B cell (primary cell): ENCODE results near the gene FSIP1. TPM values are rescaled to one million over a fixed set of nuclear protein-coding genes. Genes with fewer than 3 reads are reported as not detected.

Experiments
- ATAC-seq: fragments of 200-7000 bp; cut with Tn5 transposase; one replicate; pipeline ENCODE4 v1.10.0; 2021; ENCODE audit warnings: low read depth, mild to moderate bottlenecking, moderate number of reproducible peaks, moderate library complexity
- CTCF ChIA-PET: fragments of 350-600 bp; sonication (Branson Sonifier 250); formaldehyde crosslinking; loops from one replicate; lab custom pipeline; 2021; ENCODE audit warnings: antibody characterized with exemption, inconsistent platforms; lab: Charles Lee
- POLR2A ChIA-PET: fragments of 350-600 bp; sonication (Branson Sonifier 250); formaldehyde crosslinking; loops from one replicate; lab custom pipeline; 2021; ENCODE audit warnings: antibody characterized with exemption; lab: Charles Lee
- DNase-seq: peaks from one replicate; pipeline ENCODE4 v3.0.0; 2013
- H2AFZ ChIP-seq: 2 replicates; pipeline ENCODE4 v1.6.1; 2012; ENCODE audit warnings: mild to moderate bottlenecking, low read depth, low read length; ENCODE audit not compliant: insufficient read depth, poor library complexity, severe bottlenecking
- H3K27ac ChIP-seq, 2 donors: 1 replicate in 1 of 2; 2 replicates in 1 of 2; pipeline ENCODE4 v1.5.1; 2012 to 2013; ENCODE audit warnings: low read length in 2 of 2, mild to moderate bottlenecking in 2 of 2, moderate library complexity in 1 of 2
- H3K27me3 ChIP-seq, 4 experiments: fragments of 200-600 bp in 1 of 4; sonication (generic) in 1 of 4; replicated peaks in 1 of 4; 1 replicate in 2 of 4; 2 replicates in 2 of 4; pipeline versions ENCODE4 v1.6.1 to v1.7.0; 2013 to 2016; ENCODE audit warnings: low read length in 3 of 4, mild to moderate bottlenecking in 2 of 4, mixed read lengths in 1 of 4, moderate library complexity in 1 of 4; ENCODE audit not compliant: insufficient read depth in 4 of 4, control insufficient read depth in 3 of 4; ENCODE audit errors: control extremely low read depth in 1 of 4
- H3K36me3 ChIP-seq, 2 experiments: replicated peaks in 1 of 2; 1 replicate in 1 of 2; 2 replicates in 1 of 2; pipeline versions ENCODE4 v1.6.1 to v1.7.1; 2013; ENCODE audit warnings: low read length in 1 of 2; ENCODE audit not compliant: insufficient read depth in 2 of 2, control insufficient read depth in 1 of 2; ENCODE audit errors: control extremely low read depth in 1 of 2, extremely low read depth in 1 of 2
- H3K4me1 ChIP-seq, 2 donors: fragments of 200-600 bp in 1 of 2; sonication (generic) in 1 of 2; 1 replicate in 1 of 2; 2 replicates in 1 of 2; pipeline versions ENCODE4 v1.5.1 to v1.6.1; 2013 to 2017; ENCODE audit warnings: low read length in 2 of 2; ENCODE audit not compliant: control insufficient read depth in 2 of 2, insufficient read depth in 2 of 2
- H3K4me2 ChIP-seq: replicated peaks from 2 replicates; pipeline ENCODE3; 2012; ENCODE audit warnings: mild to moderate bottlenecking, low read depth, low read length; ENCODE audit not compliant: poor library complexity, severe bottlenecking
- H3K4me3 ChIP-seq, 5 experiments: fragments of 200-600 bp in 1 of 5; sonication (generic) in 1 of 5; 1 replicate in 3 of 5; 2 replicates in 2 of 5; pipeline versions ENCODE4 v1.5.1 to v1.7.0; 2011 to 2016; ENCODE audit warnings: low read length in 4 of 5, mild to moderate bottlenecking in 4 of 5, low read depth in 2 of 5, control low read depth in 1 of 5, moderate library complexity in 1 of 5; ENCODE audit not compliant: insufficient read depth in 1 of 5; ENCODE audit errors: control extremely low read depth in 1 of 5, extremely low read depth in 1 of 5
- H3K79me2 ChIP-seq: fragments of 200-600 bp; sonication (generic); one replicate; pipeline ENCODE4 v1.6.0; 2016; ENCODE audit warnings: low read length; ENCODE audit not compliant: control insufficient read depth, insufficient read depth
- H3K9ac ChIP-seq: fragments of 200-600 bp; sonication (generic); 2 replicates; pipeline ENCODE4 v1.6.1; 2017; ENCODE audit warnings: mild to moderate bottlenecking, low read length, moderate library complexity
- H3K9me3 ChIP-seq, 3 donors: one replicate each; pipeline versions ENCODE4 v1.6.1 to v1.7.1; 2013; ENCODE audit warnings: low read length in 2 of 3; ENCODE audit not compliant: control insufficient read depth in 2 of 3, insufficient read depth in 1 of 3; ENCODE audit errors: control extremely low read depth in 1 of 3
- H4K20me1 ChIP-seq: 2 replicates; pipeline ENCODE4 v1.6.0; 2012; ENCODE audit warnings: mild to moderate bottlenecking, low read length; ENCODE audit not compliant: insufficient read depth, control insufficient read depth, poor library complexity, severe bottlenecking
- H3K27ac Mint-ChIP-seq: one replicate; pipeline ENCODE4 v1.8.0; 2021; ENCODE audit warnings: mixed read lengths
- H3K27me3 Mint-ChIP-seq: one replicate; pipeline ENCODE4 v1.8.0; 2021; ENCODE audit warnings: mixed read lengths
- H3K4me1 Mint-ChIP-seq: one replicate; pipeline ENCODE4 v1.8.0; 2021; ENCODE audit warnings: mixed read lengths
- H3K4me3 Mint-ChIP-seq: one replicate; pipeline ENCODE4 v1.8.0; 2021; ENCODE audit warnings: mixed read lengths
- H3K9me3 Mint-ChIP-seq: one replicate; pipeline ENCODE4 v1.8.0; 2022; ENCODE audit warnings: mixed read lengths; ENCODE audit not compliant: insufficient read depth
- EZH2 ChIP-seq: IDR thresholded peaks from 2 replicates; pipeline ENCODE4 v1.6.1; 2012; ENCODE audit warnings: borderline replicate concordance, low read depth, mild to moderate bottlenecking, moderate library complexity, low read length; ENCODE audit not compliant: insufficient read depth, poor library complexity, severe bottlenecking
- WGBS: methylation state at CpG from one replicate; pipeline ENCODE4 v1.1.5; 2013; ENCODE audit warnings: missing lambda C conversion rate; ENCODE audit not compliant: insufficient coverage; 5-methylcytosine and 5-hydroxymethylcytosine counted together
- intact Hi-C: fragments of 100-400 bp; cut with micrococcal nuclease; formaldehyde crosslinking; loops from one replicate; pipeline ENCODE4 v1.10.0; 2022
- polyA plus RNA-seq: library from polyadenylated mRNA; depleted of rRNA; stranded (reverse); fragments of >200 nt; gene quantifications from 2 replicates; pipeline ENCODE4 v1.2.3, GENCODE V29; 2012
- total RNA-seq, 2 donors: library from RNA; stranded (reverse); fragments of 120-200 nt in 1 of 2; gene quantifications; 1 replicate in 1 of 2; 2 replicates in 1 of 2; pipeline versions ENCODE4 v1.2.3 to v1.2.4, GENCODE V29; 2013 to 2022
- TF ChIP-seq, protein P1 (sequence below): fragments of 200-600 bp; IDR thresholded peaks from one replicate; pipeline ENCODE4 v1.8.0; 2022; ENCODE audit warnings: antibody characterized with exemption, mild to moderate bottlenecking

FSIP1 gene
- total and polyA plus RNA-seq, 2 donors (not counting 1 experiment from before 2014, with no cell fraction given): 0.19 to 0.49 TPM

DNA sequence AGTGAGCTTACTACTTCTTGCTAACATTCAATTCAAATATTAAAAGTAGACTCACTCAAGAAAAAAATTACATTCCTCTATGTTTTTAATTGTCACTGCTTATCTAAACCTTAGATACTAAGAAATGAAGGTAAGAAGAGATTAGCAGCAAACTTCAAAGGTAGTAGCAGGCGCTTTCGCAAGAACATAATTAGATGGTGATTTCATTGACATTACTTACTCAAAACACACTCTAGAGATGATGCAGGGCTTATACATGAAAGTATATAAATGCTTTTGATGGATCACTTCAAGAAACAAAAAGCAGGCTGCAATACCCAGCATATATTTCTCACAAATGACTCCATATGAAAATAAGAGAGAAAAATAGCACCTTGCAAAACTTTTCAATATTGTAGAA lies 86.8 kb downstream of the FSIP1 start:
- Histone ChIP-seq H3K4me1 (no peaks in the 10 kb centered on the region), H3K27ac (no peak overlapping the region), H3K27me3 (no peaks in the 10 kb centered on the region), H3K4me3 (no peak overlapping the region), H3K9ac (no peak overlapping the region), H3K36me3 (no peaks in the 10 kb centered on the region), H3K4me2 (no peak overlapping the region), H3K9me3 (no peaks in the 10 kb centered on the region), H2AFZ (no peak overlapping the region), H4K20me1 (no peaks in the 10 kb centered on the region), H3K79me2 (no peaks in the 10 kb centered on the region)
- no peaks in the 10 kb centered on the region for H3K4me1 Mint-ChIP-seq
- H3K4me3 Mint-ChIP-seq: no peak overlapping the region
- peaks cover 24% of the 10 kb centered on the region for H3K27me3 Mint-ChIP-seq
- TF ChIP-seq, protein P1, sequence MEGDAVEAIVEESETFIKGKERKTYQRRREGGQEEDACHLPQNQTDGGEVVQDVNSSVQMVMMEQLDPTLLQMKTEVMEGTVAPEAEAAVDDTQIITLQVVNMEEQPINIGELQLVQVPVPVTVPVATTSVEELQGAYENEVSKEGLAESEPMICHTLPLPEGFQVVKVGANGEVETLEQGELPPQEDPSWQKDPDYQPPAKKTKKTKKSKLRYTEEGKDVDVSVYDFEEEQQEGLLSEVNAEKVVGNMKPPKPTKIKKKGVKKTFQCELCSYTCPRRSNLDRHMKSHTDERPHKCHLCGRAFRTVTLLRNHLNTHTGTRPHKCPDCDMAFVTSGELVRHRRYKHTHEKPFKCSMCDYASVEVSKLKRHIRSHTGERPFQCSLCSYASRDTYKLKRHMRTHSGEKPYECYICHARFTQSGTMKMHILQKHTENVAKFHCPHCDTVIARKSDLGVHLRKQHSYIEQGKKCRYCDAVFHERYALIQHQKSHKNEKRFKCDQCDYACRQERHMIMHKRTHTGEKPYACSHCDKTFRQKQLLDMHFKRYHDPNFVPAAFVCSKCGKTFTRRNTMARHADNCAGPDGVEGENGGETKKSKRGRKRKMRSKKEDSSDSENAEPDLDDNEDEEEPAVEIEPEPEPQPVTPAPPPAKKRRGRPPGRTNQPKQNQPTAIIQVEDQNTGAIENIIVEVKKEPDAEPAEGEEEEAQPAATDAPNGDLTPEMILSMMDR: no peak
- no peak for TF ChIP-seq EZH2
- CTCF ChIA-PET: no interaction called here
- H3K9me3 Mint-ChIP-seq: no peaks in the 10 kb centered on the region
- POLR2A ChIA-PET: no interaction called here
- no CpG with 5 or more reads among the region's 2 CpGs for WGBS
- intact Hi-C loops: no loop called here
- DNase-seq (no peak), ATAC-seq (no peak)
- H3K27ac Mint-ChIP-seq: no peak overlapping the region

DNA sequence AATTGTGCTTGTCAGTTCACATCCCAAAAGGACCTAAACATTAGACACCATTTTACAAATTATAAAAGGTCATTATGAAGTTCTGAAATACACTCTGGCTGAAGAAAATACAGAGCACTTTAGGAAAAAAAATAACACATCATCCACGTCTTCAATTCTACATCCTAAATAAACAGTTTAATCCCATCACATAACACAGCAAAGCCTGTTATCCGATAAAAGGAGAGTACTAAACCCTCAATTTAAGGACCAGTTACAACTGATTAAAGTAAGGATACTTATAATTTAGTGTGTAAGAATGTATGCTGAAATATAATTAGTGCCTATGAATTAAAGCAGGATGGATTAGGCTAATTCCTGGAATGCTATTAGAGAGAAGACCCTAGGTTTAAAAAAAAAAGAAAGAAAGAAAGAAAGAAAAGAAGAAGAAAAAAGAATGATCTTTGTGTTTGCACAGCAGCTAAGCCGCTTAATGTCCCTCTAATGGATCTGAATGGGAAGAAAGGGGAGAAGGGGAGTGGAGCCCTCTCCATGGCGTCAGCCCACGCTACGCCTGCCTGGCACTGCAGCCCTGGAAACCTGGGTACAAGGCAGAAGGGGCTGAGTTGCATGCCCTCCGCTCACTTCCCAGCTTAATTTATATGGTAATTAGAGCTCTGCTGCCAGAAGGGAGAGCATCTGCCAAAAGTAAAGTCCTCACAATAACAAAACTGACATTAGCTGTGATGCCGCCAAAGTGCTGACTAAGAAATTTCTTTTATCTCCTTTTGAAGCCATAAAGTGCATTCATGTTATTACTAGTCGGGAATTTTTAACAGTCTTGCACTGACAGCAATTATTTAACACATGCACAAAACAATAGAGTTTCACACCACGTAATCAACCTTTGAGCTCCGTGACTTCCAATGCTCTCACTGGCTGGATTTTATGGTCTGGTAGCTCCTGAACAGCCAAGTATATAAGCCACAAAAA lies 90.0 kb downstream of the FSIP1 start:
- intact Hi-C loops: no loop called here
- H3K27ac ChIP-seq: no peak overlapping the region
- no peaks in the 10 kb centered on the region for H4K20me1 ChIP-seq
- no peaks in the 10 kb centered on the region for H3K4me1 Mint-ChIP-seq
- no peaks in the 10 kb centered on the region for H3K79me2 ChIP-seq
- H3K27me3 ChIP-seq: no peaks in the 10 kb centered on the region
- H3K27me3 Mint-ChIP-seq: peaks cover 21% of the 10 kb centered on the region
- H3K4me2 ChIP-seq: no peak overlapping the region
- H3K4me3 Mint-ChIP-seq: no peak overlapping the region
- TF ChIP-seq, protein P1: no peak
- TF ChIP-seq EZH2: no peak
- POLR2A ChIA-PET: no interaction called here
- H3K9me3 Mint-ChIP-seq: no peaks in the 10 kb centered on the region
- ATAC-seq (no peak), DNase-seq (no peak)
- H3K9me3 ChIP-seq: no peaks in the 10 kb centered on the region
- CTCF ChIA-PET: interaction anchor here (0.7 to 1.3 kb wide), 3 partner anchors 12 to 582 kb away, joined by 3 to 4 read pairs (median 3); no protein-coding TSS in a partner anchor
- H2AFZ ChIP-seq: no peak overlapping the region
- WGBS: 89% methylated on average over 9 of the region's 11 CpGs
- no peaks in the 10 kb centered on the region for H3K4me1 ChIP-seq
- no peak overlapping the region for H3K9ac ChIP-seq
- no peak overlapping the region for H3K27ac Mint-ChIP-seq
- no peaks in the 10 kb centered on the region for H3K36me3 ChIP-seq
- no peak overlapping the region for H3K4me3 ChIP-seq
